Urothelium cell line (cell line): Measurements from ENCODE around the gene IRX2.

Source experiments
- DNase-seq: peaks from one replicate; pipeline ENCODE4 v3.0.0; 2011; ENCODE audit warnings: low spot score, mixed read lengths
- FAIRE-seq: peaks from 2 replicates; lab custom pipeline; 2011; peaks lifted over from hg19 to GRCh38; lab: Jason Lieb, UNC

IRX2 gene

GRCh38 chr5:2699686-2700085 lies 51.8 kb downstream of the IRX2 start:
- DNase-seq (no peak), FAIRE-seq (no peak)

GRCh38 chr5:2699231-2699630 lies 52.2 kb downstream of the IRX2 start:
- DNase-seq (no peak), FAIRE-seq (no peak)

- FAIRE-seq, result no peak
- no peak for DNase-seq
Measured at GRCh38 chr5:2698581-2698980, 52.9 kb downstream of the IRX2 start.

GRCh38 chr5:2697446-2698200 lies 53.9 kb downstream of the IRX2 start:
- FAIRE-seq, result no peak
- DNase-seq, result no peak

- DNase-seq, result no peak
- no peak for FAIRE-seq
Measured at GRCh38 chr5:2697041-2697440, 54.4 kb downstream of the IRX2 start.
